ENCODE results near the gene ZC3H18.

ZC3H18 gene

DNA sequence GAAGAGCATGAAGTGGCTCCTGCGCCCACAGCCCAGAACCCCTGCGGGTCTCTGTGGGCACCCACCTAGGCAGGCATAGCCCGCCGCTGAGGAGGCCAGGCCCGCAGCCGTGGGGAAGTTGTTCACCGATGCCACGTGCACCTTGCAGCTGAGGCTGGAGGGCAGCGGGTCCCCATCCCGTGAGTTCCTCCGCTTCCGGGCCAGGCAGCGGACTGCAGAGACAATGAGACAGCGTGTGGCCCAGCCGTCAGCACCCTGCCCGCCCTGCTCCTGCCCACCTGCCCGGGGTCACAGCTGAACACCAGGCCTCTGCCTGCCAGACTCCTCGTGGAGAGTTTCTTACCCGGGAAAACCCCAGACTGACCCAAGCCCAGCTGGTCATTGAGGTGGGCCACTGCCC lies 87.2 kb downstream of the ZC3H18 start:
- Histone ChIP-seq H3K36me3 (ENCODE audit: control insufficient read depth, low read length) (peaks cover 90% of the 10 kb centered on the region), H3K9me2 (replicated peaks; ENCODE audit: control insufficient read depth, low read length) (no peaks in the 10 kb centered on the region), H4K20me1 (ENCODE audit: control insufficient read depth, insufficient read depth, low read depth, low read length) (peaks cover 10% of the 10 kb centered on the region; the same call in 1 of the 2 replicates), H3F3A (ENCODE audit: control insufficient read depth, insufficient read depth) (no peaks in the 10 kb centered on the region), H3K79me2 (ENCODE audit: control insufficient read depth, low read length) (peaks cover 61% of the 10 kb centered on the region), H3K4me2 (ENCODE audit: low read length) (no peak overlapping the region), H3K27ac (ENCODE audit: low read depth, low read length) (no peak overlapping the region), H3K27me3 (ENCODE audit: control insufficient read depth, low read length) (no peaks in the 10 kb centered on the region), H3K4me1 (ENCODE audit: control insufficient read depth, low read length) (peaks cover 21% of the 10 kb centered on the region), H3K4me3 (ENCODE audit: low read length) (no peak overlapping the region), H3K9me3 (ENCODE audit: control insufficient read depth, insufficient read depth, low read length) (no peaks in the 10 kb centered on the region)
- TF ChIP-seq CTCF (IDR thresholded peaks at IDR 0.05; ENCODE audit: low read depth, low read length, poor library complexity, severe bottlenecking) (no peak), EZH2phosphoT487 (IDR thresholded peaks at IDR 0.05; ENCODE audit: borderline replicate concordance, low read length) (no peak)

GRCh38 chr16:88658714-88659113 lies 88.5 kb downstream of the ZC3H18 start:
- H3K27ac ChIP-seq (ENCODE audit: low read depth, low read length) = no peak overlapping the region
- H3K4me1 ChIP-seq (ENCODE audit: control insufficient read depth, low read length) = peaks cover 17% of the 10 kb centered on the region
- H4K20me1 ChIP-seq (ENCODE audit: control insufficient read depth, insufficient read depth, low read depth, low read length) = peaks cover 10% of the 10 kb centered on the region; the same call in 1 of the 2 replicates
- H3K79me2 ChIP-seq (ENCODE audit: control insufficient read depth, low read length) = peaks cover 69% of the 10 kb centered on the region
- H3K9me2 ChIP-seq (replicated peaks; ENCODE audit: control insufficient read depth, low read length) = no peaks in the 10 kb centered on the region
- H3K9me3 ChIP-seq (ENCODE audit: control insufficient read depth, insufficient read depth, low read length) = no peaks in the 10 kb centered on the region
- H3K4me2 ChIP-seq (ENCODE audit: low read length) = no peak overlapping the region
- H3K27me3 ChIP-seq (ENCODE audit: control insufficient read depth, low read length) = no peaks in the 10 kb centered on the region
- no peak for TF ChIP-seq CTCF (IDR thresholded peaks at IDR 0.05; ENCODE audit: low read depth, low read length, poor library complexity, severe bottlenecking)
- no peak for TF ChIP-seq EZH2phosphoT487 (IDR thresholded peaks at IDR 0.05; ENCODE audit: borderline replicate concordance, low read length)
- no peaks in the 10 kb centered on the region for H3F3A ChIP-seq (ENCODE audit: control insufficient read depth, insufficient read depth)
- peaks cover 86% of the 10 kb centered on the region for H3K36me3 ChIP-seq (ENCODE audit: control insufficient read depth, low read length)
- no peak overlapping the region for H3K4me3 ChIP-seq (ENCODE audit: low read length)

DNA sequence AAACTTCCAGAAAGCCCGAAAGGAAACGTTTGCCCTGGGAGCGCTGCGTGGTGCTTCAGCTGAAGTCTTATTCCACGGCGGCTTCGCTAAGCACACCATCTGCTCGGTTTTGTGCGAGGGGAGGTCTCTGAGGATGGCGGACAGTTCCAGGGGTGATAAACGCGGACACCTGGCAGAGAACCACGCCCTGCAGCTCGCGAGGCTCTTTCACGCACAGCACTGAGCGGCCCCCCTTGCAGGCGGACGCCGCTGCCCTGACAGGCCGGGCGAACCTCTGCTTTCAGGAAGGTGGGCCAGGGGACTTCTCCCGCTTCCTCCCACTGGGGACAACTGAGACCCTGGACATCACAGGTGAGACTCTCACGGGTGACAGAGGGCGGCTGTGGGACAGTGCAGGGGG lies 89.0 kb downstream of the ZC3H18 start:
- H3K27ac ChIP-seq (ENCODE audit: low read depth, low read length) = no peak overlapping the region
- peaks cover 83% of the 10 kb centered on the region for H3K36me3 ChIP-seq (ENCODE audit: control insufficient read depth, low read length)
- H3K9me3 ChIP-seq (ENCODE audit: control insufficient read depth, insufficient read depth, low read length) = no peaks in the 10 kb centered on the region
- H3K27me3 ChIP-seq (ENCODE audit: control insufficient read depth, low read length) = no peaks in the 10 kb centered on the region
- H3K79me2 ChIP-seq (ENCODE audit: control insufficient read depth, low read length) = peaks cover 73% of the 10 kb centered on the region
- H3K4me3 ChIP-seq (ENCODE audit: low read length) = no peak overlapping the region
- H3K4me1 ChIP-seq (ENCODE audit: control insufficient read depth, low read length) = peaks cover 19% of the 10 kb centered on the region
- no peaks in the 10 kb centered on the region for H3K9me2 ChIP-seq (replicated peaks; ENCODE audit: control insufficient read depth, low read length)
- TF ChIP-seq CTCF (IDR thresholded peaks at IDR 0.05; ENCODE audit: low read depth, low read length, poor library complexity, severe bottlenecking) = no peak
- TF ChIP-seq EZH2phosphoT487 (IDR thresholded peaks at IDR 0.05; ENCODE audit: borderline replicate concordance, low read length) = no peak
- H3F3A ChIP-seq (ENCODE audit: control insufficient read depth, insufficient read depth) = no peaks in the 10 kb centered on the region
- no peak overlapping the region for H3K4me2 ChIP-seq (ENCODE audit: low read length)
- peaks cover 10% of the 10 kb centered on the region; the same call in 1 of the 2 replicates for H4K20me1 ChIP-seq (ENCODE audit: control insufficient read depth, insufficient read depth, low read depth, low read length)
